Stimulated activated CD4-positive, alpha-beta T cell treated with anti-CD3 and anti-CD28 coated beads, Interleukin-4, amount 100 ng/mL, for 24 hours (primary cell): ENCODE data around the gene ZNF318.
"Not testable (repeated sequence)": the region's sequence is repeated elsewhere in the genome, so short reads cannot be mapped to it uniquely, and the experiment has no call there.

Experiments used
- DNase-seq: peaks from one replicate; pipeline ENCODE4 v3.0.0-alpha.2; 2020

The ZNF318 gene

DNA sequence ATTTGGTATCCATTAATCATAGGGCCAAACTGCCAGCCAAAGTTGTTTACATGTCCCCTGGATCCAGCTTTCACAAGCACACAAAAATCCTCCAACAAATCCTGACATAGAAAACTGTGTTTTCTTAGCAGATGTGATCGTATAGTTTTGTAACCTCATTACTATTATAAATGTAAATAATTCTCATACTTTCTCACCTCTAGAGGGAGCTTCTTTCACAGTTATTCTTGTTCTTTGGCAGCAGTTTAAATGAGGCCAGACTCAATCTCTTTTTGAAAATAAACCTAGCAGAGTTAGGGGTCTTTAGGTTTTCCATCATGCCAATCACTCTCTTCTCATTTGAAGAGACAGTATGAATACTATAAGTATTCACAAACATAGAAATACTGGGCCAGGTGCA, 17.0 kb upstream of the ZNF318 start:
- DNase-seq: no peak

DNA sequence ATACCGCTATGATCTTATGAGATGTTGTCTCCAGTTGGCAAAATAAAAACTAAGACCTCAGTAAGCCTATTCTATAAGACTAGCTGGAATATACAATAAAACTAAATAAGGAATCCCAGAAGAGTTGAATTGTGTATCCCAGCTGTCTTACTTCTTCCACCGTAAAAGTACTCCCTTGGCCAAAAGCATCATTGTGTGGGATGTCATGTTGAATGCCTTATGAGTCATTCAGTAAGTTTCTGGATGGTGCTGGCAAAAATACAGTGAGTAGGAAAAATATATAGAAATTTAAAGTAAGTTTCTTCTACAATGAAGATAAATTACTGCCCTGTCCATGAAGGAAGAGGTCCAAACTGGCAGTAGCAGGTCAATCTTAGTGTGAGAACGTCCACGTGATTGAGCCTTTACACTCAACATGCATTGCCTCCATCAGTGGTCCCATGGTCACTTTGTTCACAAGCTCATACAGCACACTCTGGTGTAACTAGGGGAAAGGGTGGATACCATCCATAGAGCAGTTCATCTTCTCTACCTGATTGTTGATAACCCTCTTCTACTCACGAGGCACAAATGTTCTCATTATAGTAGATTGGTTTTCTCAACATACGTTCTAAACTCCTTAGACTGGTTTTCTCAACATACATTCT, 13.7 kb upstream of the ZNF318 start:
- DNase-seq: no peak

DNA sequence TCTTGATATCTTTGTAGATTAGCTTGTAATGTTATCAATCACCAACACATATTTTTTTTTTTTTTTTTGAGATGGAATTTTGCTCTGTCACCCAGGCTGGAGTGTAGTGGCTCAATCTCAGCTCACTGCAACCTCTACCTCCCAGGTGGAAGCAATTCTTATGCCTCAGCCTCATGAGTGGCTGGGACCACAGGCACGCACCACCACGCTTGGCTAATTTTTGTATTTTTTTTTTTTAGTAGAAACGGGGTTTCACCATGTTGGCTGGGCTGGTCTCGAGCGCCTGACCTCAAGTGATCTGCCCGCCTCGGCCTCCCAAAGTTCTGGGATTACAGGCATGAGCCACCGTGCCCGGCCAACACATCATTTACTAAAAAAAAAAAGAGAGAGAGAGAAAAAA, 11.4 kb upstream of the ZNF318 start:
- DNase-seq: not testable (repeated sequence)

DNA sequence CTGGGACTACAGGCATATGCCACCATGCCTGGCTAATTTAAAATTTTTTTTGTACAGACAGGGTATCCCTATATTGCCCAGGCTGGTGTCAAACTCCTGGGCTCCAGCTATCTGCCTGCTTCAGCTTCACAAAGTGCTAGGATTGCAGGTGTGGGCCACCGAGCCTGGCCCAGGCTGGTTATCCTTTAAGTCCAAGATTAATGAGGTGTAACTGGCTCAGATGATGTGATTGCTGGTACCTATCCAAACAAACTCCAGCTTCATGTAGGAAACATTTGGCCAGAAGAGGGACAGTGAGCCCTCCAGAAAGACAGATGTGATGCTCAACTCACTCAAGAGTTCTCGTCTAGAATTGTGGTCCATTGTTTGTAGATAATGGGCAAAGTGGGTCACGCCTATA, 9.2 kb upstream of the ZNF318 start:
- DNase-seq: no peak

DNA sequence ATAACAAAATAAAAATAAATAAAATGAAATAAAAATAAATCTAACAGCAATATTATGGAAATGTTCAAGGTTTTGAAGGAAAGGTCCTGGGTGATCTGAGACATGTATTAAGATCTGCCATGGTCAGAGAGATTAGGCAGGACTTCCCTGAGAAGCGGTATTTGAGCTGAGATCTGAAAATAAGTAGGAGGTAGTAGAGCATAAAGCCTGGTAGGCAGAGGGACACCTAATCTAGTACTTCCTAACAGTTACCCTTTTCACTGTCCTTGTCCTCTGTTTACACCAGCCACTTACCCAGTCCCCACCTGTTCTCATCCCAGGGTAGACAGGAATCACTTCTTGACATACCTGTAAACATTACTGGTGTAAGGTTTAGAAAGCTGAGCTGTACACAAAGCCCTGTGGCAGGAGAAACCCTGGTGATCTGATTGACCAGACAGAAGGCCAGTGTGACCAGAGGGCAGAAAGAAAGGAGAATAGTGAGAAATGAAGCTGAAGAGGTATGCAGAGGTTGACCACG, 8.3 kb upstream of the ZNF318 start:
- no peak for DNase-seq

DNA sequence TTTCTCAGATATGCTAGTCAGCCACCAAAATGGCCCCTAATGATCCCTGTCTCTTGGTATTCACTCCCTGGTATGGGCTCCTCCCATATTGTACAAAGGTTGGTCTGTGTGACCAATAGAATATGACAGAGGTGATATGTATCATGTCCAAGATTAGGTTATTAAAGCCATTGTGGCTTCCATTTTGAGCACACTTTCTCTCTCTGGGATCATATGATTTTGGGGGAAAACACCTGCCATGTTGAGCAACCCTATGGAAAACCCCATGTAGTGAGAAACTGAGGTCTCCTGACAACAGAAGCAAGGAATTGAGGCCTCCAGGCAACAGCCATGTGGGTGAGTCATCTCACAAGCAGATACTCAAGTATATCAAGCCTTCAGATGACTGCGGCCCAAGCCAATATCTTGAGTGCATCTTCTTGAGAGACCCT, 7.1 kb upstream of the ZNF318 start:
- DNase-seq: peak; percentile 33

DNA sequence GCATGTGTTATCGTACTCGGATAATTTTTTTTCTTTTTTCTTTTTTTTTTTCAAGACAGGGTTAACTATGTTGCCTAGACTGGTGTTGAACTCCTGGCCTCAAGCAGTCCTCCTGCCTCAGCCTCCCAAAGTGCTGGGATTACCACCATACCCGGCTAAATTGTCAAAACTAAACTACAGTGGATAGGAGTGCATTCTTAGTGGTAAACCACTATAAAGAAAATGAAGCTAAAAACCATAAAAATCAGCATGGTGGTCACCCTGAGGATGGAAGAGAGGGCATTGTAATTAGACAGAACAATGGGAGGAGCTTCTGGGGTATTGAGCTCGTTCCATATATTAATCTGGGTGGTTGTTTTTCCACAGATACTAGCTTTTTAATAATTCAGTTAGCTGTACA, 6.2 kb upstream of the ZNF318 start:
- no peak for DNase-seq

DNA sequence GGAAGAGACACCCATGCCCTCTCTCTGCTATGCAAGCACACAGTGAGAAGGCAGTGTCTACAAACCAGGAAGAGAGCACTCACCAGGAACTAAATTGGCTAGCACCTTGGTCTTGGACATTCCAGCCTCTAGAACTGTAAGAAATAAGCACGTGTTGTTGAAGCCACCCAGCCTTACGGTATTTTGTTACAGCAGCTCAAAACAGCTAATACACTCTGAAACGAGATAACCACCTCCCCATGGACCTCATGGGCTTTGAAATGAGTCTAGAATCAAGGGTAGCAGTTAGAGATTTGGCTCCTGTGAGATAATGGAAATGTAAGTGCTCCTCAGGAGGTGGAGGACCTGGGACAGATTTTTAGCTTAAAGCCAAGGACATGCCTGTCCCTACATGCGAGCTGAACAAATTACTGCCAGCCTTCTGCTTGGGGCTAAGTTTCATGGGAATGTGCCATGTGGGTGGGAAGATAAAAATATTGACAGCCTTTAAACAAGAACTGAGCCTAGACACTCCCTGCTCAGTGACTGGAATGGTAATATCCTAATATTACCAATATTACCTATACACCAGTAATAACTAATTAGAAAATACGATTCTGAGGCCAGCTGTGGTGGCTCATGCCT, 3.9 kb upstream of the ZNF318 start:
- DNase-seq: no peak

DNA sequence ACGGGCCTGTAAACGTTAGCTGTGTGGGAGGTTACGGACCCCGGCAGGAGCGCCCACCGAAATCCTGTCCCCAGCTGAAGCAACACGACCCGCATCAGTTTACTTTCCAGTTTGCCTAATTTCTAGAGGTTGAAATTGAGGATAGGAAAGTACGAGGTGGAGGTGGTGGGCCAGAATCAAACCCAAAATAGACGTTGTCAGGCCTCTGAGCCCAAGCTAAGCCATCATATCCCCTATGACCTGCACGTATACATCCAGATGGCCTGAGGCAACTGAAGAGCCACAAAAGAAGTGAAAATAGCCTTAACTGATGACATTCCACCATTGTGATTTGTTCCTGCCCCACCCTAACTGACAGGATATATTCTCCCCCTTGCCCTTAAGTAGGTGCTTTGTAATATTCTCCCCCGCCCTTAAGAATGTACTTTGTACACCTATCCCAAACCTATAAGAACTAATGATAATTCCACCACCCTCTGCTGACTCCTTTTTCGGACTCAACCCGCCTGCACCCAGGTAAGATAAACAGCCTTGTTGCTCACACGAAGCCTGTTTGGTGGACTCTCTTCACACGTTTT, 645 bp upstream of the ZNF318 start:
- DNase-seq: not testable (repeated sequence)

DNA sequence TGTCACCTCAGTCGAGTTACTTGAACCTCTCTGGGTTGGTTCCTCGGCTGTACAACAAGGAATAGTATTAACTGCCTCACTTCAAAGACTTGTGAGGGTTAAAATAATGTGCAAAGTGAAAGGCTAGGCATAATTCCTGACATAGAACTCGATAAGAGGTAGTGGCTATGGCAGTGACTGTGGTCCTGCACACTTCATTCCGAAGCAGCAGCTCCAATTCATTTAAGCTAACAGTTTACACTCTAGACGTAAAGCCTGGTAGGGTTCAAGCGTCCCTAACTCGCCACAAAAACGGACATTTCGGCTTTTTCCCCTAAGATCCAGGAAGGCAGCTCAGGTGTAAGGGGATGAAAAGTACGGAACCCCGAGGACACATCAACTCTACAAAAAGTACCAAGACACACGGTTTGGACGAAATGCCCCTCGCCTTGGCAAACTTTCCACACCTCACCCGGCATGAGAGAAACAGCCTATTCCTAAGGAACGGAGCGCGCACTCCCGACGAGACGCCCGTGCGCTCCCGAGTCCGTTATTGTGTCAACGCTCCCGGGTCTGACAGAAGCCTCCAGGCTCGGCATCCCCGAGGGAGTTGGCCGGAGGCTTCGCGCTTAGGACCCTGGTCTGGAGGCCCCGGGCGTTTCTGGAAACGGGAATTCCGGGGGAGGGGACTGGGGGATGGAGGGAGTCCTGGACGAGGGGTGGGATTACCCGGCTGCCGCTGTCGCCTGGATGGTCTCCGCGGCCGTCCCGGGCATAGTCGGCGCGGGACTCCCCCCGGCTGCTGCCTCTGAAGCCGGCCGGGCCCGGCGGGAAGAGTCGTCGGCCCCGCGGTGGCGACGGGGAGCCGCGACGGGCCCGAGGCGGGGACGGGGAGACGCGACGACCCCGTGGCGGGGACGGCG, 937 bp downstream of the ZNF318 start:
- DNase-seq: no peak

DNA sequence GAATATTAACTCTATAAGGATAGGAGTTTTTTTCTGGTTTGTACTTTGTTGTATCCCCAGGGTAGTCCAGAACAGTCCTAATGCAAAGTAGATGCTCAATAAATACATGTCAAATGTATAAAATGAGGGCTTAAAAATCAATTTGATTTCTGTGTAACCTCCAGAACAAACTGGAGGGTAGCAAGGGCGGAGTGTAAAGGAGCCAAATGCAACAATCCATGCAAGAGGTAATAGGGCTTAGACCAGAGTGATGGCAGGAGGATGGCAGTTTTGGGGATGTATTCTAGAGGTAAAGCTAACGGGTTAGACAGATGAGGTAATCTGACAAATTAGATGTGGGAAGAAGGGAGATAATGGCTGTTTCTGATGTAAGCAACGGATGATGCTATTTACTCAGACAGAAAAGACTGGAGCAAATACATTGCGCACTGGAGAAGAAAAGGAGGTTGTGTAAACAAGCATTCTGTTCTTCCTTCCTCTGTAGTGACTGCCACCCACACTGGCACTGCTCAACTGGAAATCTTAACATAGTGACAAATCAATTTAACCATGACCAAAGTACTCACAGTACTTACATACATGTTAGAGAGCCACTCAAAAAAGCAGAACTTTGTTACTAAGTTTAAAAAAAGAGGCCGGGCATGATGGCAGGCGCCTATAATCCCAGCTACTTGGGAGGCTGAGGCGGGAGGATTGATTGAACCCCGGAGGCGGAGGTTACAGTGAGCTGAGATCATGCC, 2.0 kb downstream of the ZNF318 start:
- DNase-seq: no peak

DNA sequence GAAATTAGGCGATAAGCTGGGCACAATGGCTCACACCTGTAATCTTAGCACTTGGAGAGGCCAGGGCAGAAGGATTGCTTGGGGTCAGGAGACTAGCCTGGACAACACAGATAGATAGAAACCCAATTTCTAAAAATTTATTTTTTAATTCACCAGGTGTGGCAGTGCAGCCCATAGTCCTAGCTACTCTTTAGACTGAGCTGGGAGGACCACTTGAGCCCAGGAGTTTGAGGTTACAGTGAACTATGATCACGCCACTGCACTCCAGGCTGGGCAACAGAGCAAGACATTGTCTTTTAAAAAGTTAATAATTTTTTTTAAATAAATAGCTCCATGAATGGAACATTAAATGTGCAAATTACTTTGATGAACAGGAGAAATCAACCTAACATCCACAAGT, 8.2 kb downstream of the ZNF318 start:
- no peak for DNase-seq

DNA sequence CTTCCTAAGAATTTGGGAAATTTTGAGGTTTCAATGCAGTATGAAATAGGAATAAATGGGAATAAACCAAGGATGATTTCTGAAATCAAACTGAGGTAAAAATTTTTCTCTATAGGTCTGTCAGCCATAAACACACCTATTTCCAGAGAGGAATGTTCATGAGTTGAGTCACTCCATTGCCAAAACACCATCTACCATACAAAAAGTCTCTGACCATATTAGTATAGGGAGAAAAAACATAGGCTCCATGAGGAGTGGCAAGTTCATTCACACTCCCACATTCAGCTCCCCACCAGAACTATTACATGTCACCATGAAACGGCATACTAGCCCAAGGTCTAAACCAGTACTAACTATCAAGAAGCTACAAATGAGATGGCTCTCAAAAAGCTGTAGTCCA, 9.6 kb downstream of the ZNF318 start:
- no peak for DNase-seq

DNA sequence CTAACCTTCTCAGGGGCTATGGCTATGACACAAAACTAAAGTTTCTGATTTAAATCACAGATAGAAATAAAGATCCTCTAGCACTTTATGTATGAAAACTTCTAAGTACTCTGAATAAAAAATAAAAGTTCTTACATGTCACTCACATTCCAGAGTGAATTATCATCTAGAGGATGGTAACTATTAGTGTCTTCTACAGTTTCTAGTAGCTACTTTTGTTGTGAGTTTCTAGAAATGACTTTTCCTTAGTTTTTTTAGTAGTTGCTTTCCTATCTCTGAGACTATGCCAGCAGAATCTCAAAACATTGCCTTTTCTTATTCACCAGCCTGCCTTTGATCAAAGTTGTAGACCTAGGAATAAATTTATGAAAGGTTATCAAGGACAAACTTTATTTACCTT, 10.1 kb downstream of the ZNF318 start:
- DNase-seq: no peak

DNA sequence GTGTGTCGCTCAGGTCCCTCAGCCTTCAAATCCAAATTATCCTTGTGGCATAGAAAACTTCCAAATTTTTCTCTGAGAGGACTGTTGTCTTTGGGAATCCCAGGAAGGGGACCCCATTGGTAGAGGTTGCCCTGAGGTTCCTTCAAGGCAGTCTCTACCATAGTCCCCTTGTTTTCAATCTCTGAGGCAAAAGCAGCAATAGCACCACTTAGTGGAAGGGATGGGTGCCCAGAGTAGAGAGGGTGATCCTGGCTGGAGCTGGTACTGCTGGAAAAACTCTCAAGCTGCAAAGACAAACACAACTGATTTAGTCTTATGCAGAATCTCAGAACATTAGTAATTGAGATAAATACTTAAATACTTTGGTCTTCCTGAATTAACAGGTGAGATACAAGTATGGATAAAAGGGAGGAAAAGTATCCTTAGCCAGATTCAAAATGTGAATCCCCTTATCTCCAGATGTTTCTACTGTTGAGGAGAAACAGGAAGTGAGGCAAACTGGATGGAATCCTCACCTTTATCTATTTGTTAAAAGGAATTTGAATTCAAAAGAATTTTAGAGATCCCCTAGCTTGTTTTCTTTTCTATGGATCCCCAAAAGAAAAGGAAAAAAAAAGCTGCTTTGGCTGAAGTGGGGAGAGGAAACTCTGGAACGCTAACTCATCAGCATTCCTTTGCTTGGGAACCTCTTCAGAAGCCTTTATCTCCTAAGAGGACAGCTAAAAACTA, 13.4 kb downstream of the ZNF318 start:
- no peak for DNase-seq

DNA sequence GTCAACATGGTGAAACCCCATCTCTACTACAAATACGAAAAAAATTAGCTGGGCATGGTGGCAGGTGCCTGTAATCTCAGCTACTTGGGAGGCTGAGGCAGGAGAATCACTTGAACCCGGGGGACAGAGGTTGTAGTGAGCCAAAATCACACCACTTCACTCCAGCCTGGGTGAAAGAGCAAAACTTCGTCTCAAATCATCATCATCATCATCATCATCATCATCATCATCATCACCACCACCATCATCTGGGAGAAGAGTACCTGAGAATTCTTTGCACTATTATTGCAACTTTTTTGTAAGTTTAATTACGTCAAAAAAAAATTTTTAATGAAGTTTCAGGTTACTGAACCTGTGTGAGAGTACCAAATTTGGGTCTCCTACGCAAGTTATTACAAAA, 17.5 kb downstream of the ZNF318 start:
- DNase-seq: not testable (repeated sequence)

DNA sequence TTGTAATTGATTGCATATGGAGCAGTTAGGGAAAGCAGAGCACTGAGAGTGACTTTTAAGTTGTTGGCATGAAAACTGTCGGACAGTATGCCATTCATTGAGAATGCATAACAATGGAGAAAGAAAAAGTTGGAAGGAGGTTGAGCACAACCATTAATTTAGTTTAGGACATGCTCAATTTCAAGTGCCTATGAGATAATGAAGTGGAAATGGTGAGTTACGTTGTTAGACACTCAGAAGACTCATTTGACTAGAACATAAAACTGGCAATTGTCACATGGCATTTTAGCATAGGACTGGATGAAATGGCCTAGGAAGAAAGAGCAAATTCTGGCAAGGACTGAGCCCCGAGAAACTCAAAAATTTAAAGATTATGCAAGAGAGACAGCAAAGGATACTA, 22.0 kb downstream of the ZNF318 start:
- DNase-seq: no peak

DNA sequence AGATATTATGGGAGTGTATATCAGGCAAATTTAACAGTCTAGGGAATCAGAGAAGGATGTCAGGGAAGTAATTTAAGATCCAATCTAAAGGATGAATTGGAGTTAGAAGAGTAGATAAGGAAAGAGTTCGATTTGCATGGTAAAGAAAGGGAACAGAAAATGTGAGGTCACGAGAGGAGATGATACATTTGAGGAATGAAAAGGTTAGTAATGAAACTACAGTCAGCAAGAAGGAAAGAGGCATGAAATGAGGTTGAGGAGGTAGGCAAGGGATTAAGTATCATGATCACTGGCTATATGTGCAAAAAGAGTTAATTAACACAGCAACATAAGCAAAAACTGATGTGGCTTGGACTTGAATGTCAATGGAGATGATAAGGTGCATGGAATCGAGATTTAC, 22.4 kb downstream of the ZNF318 start:
- no peak for DNase-seq

DNA sequence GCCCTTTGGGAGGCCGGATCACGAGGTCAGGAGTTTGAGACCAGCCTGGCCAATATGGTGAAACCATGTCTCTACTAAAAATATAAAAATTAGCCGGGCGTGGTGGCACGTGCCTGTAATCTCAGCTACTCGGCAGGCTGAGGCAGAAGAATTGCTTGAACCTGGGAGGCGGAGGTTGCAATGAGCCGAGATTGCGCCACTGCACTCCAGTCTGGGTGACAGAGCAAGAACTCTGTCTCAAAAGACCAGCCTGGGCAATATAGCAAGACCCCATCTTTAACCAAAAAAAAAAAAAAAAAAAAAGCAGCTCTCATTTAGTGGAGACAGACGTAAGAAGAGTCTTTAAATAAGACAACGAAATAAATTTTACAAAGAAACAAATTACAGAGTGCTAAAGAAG, 23.2 kb downstream of the ZNF318 start:
- DNase-seq: not testable (repeated sequence)

DNA sequence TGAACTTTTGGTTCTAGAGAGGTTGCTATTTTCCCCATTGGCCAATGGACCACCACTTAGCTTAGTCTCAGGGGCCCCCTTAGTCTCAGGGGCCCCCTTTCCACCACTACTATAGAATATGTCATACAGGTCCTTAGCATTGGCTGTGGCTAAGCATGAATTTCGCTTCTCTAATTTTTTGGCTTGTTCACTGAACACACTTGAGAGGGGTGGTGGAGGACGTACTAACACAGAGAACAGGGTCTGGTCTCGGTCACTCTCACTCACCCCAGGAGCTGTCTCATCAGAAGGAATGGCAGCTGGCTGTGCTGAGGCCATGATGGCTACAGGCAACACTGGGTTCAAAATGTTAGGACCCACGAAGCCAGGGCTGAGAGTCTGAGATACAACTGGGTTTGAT, 30.3 kb downstream of the ZNF318 start:
- DNase-seq: no peak

DNA sequence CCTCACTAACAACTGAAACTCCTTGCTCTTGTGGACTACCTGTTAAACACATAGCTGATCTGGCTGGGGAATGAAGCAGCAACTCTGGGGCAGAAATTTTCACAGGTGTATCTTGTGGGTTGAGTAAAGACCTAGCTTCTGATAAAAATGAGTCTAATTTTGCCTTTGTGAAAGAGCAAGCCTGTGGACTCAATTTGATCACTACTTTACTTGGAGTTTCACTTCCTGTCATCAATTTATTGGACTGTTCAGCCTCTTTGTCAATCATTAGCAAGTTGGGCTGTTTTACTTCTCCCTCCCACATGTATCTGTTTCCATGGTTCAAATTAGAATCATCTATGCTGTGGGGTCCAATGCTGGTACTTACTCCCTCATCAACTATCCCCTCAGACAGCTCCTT, 31.2 kb downstream of the ZNF318 start:
- DNase-seq: no peak

DNA sequence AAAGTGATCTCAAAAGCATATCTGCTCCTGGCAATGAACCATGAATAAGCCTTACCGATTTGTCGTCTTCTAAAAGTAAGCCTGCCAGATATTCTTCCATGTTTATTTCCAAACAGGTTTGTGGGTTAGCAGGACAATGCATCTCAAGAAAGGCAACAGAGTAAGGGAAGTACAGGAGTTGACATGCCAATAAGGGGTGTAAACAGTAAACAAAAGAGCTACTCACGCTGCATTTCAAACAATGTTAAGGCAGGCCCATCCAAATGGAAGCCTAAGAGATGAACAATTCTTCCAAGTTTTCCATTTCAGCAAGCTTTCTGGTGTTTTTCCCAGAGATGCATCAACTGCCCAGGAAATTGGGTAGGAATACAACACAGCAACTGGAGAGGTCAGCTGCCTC, 33.1 kb downstream of the ZNF318 start:
- no peak for DNase-seq
